NAMALWA (cell line): ENCODE measurements around the gene ELL.
"Not testable (repeated sequence)": the region's sequence is repeated elsewhere in the genome, so short reads cannot be mapped to it uniquely, and the experiment has no call there.

Experiments used
- DNase-seq: peaks from one replicate; pipeline ENCODE4 v3.0.0-alpha.2; 2015; ENCODE audit warnings: low spot score

Gene ELL

DNA sequence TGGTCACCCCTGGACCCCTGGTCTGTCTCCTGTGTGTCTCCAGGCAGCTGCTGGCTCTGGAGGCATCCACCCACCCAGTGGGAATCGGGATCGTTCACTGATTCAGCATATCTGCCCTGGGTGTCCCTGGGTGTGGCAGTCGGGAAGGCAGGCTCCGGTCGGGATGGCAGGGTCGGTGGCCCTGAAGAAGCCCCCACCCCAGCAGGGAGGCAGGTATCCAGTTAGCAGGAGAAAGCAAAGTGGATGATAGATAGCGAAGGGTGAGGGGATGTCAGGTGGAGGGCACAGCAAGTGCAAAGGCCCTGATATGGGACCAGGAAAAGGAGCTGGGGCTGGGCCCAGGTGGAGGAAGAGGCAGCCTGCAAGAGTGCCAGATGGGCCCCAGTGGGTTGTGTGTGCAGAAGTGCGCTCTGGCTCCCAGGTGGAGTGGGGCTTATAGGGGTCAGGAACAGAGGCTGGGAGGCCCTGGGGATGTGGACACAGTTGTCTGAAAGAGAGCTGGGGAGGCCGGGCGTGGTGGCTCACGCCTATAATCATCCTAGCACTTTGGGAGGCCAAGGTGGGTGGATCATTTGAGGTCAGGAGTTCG is 100.4 kb downstream of the ELL start:
- DNase-seq = no peak

DNA sequence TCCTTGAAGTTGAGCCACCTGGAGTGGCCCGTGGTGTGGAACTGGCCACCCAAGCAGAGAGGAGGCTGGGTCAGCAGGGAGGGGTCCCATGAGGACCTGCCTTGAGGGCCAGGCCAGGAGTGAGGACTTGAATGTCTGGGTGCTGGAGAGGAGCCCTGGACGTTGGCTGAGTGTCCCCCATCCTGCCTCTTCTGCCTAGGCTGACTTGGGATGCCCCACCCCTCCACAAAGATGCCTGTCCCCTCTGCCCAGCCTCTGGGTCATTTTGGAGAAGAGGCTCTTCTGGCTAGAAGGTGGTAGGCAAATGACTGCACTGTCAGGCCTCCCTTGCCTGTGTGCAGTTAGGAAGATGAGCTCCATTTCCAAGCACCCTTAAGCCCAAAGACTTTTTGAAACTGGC is 100.9 kb downstream of the ELL start:
- DNase-seq = no peak

DNA sequence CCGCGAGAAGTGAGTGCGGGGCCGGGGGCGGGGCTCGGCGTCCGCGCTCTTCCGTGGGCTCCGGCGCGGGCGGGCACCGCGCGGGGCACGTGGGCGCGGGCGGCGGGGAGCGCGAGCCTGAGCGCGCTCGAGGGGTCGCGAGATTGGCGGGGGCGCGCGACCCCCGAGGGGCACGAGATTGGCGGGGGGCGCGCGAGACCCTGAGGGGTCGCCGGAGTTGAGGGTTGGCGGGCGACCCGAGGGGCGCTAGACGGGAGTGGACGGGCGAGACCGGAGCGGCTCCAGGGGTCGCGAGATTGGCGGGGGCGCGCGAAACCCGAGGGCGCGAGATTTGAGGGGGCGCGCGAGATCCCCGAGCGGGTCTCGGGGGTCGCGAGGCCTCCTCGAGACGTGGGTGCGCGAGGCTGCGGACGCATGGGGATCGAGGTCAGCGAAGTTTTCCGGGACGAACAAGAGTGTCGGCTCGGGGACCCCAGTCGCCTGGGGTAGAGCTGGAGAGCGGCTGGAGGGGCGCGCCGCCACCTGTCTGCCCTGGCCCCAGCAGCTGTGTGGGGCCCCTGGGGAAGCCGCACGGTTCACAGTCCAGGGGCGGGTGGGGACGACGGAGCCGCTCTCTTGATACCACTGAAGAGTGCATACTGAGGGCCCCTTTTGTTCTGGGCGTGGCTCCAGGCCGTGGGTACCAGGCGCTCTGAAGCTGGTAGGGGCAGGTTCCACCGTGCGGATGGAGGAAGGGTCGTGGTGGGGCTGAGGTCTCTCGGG is 102.0 kb downstream of the ELL start:
- peak; percentile 83 for DNase-seq

DNA sequence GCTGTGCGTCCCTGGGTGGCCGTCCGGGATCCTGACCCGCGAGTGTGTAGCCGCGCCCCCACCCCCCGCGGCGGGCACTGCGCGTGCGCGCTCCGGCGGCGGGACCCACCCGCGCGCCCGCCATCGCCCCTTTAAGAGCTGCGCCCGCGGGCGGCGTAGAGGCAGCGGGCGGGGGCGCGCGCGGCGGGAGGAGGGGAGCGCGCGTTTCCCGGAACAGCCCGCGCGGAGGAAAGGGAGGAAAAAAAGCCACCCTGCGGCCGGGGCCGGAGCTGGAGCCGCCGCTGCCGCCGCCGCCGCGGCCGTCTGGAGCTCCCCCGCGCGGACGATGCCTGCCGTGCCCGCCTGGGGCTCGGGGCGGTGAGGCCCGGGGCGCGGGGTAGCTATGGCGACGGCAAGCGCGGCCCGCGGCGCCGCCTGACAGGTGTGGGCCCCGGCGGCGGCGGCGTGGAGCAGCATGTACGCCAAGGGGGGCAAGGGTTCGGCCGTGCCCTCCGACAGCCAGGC is 102.6 kb downstream of the ELL start, which contains the start of gene SSBP4:
SSBP4 (plus strand) TSS at position 204 of the 504 bp plus-strand sequence; CDS start at position 455, 251 bp downstream.
- peak; percentile 88 for DNase-seq

DNA sequence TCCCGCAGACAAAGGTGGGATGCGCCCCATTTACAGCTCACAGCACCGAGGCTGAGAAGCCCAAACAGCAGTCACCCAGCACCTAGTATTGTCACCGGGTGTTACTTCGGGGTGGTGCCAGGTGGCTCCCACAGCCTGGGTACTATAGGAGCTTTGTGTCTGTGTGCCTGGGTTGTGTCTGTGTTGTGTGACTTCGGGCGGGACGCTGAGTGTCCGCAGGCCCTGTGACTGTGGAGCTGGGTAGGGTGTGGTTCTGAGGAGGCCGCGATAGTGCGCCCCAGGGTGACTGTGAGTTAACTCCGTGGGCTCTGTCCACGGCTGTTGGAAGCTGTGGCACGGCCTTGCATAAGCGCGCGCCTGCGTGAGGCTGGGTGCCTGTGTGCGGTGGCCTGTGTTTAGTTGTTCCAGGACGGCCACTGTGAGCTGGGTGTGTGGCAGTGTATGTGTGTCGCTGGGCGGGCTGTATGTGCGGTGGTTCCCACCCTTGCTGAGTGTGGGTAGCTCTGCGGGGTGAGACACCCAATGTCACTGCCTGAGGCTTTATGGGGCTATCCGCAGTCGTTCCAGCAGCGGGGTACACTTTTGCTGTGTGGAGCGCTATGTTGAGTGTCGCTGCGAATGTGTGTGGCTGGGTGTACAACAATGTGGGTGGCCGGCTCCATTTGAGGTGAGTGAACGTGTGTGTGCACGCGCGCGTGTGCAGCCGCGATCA is 103.2 kb downstream of the ELL start:
- DNase-seq = no peak

DNA sequence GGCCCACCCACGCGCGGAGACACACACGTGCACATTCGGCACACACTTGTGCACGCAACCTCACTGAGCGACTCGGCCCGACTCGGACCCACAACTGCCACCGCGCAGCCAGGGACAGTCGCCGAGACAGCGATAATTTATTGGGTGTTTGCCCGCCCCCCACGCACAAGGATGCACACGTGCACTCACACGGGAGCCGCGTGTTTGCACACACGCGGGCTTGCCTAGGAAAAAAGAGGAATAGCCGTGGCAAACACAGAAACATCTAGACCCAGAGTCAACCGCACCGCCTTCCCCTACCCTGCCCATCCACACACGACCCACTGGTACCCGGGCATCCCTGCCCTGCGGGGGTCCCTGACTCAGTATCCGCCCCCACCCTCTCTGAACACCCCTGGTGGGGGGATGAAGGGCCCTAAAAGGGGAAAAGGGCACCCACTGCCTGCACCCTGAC is 103.8 kb downstream of the ELL start:
- no peak for DNase-seq

DNA sequence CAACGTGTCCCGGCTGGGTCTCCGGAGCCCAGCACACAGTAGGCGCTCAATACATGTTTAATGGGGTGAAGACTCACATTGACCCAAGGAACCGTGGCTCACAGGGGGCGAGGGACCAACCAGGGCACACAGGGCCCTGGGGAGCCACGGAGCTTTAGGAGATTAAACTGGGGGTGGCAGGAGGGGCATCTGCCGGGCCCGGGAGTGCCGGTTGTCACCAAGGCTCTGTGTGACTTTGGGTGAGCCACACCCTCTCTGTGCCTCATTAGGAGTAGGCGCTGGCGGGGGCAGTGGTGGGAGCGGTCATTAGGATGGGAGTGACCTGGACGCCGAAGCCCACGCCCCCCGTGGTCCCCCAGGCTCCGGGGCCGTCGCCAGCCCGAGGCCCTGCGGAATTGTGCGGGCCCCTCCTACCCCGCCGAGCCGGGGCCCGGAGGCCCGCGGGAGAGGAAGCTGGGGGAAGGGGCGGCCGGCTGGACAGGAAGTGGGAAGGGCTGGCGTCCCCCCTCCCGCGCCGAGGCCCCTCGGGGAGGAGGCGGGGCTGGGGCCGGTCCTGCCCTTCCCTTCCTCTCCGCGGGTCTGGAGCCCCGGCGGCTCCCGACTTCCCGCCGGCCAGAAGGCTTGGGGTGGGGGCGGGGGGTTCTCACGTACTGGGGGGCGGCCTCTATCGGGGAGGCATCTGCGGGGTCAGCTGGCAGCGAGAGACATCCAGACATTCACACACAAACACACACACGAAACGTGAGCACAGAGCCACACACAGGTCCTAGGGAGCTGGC is 104.4 kb downstream of the ELL start:
- DNase-seq = no peak

DNA sequence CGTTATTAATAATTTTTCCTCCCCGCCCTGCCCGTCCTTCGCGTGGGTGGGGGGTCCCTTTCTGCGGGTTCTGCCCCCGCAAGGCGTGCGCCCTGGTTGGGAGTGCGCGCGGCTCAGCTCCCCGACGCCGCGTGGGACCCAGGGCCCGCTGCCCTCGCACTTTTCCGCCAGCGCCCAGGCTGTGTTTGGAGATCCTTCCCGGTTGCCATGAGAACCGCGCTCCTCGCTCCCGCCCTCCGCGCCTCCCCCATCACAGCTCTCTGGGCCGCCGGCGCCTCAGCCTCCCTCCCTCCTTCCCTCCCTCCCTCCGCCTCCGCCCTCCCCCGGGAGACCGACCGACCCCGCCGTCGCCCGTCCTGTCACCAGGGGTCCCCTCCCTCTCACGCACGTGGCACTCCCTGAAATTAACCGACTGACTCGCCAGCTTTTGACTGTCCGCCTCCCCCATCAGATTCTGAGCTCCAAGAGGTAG is 105.1 kb downstream of the ELL start:
- no peak for DNase-seq

DNA sequence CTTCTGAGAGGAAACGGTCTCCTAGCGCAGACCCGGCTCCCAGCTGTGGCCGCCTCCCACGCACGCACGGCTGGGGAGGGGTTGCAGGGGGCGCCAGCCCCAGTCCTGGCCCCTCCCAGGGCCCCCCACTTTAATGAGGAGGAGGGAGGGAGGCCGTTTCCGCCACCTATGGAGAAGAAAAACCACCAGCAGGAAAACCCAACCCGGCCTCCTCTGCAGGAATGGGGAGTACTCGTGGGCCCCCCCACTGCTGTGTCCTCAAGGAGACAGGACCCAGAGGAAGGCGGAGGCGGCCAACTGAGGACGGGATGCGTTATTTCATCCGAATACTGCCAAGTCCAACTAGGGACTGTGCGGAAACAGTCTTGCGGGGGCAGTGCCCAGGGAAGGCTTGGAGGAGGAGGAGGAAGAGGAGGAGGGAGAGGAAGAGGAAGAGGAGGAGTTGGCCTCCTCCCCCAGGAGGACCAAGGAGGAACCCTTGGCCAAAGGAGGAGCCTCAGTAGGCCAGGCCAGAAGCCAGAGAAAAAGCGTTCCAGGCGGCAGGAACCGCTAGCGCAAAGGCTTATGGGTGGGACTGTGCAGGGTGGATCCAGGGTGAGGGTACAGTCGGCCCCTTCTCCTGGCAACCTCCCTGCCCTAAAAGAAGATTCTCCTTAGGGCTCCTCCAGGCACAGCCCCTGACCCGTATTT is 106.5 kb downstream of the ELL start:
- no peak for DNase-seq

DNA sequence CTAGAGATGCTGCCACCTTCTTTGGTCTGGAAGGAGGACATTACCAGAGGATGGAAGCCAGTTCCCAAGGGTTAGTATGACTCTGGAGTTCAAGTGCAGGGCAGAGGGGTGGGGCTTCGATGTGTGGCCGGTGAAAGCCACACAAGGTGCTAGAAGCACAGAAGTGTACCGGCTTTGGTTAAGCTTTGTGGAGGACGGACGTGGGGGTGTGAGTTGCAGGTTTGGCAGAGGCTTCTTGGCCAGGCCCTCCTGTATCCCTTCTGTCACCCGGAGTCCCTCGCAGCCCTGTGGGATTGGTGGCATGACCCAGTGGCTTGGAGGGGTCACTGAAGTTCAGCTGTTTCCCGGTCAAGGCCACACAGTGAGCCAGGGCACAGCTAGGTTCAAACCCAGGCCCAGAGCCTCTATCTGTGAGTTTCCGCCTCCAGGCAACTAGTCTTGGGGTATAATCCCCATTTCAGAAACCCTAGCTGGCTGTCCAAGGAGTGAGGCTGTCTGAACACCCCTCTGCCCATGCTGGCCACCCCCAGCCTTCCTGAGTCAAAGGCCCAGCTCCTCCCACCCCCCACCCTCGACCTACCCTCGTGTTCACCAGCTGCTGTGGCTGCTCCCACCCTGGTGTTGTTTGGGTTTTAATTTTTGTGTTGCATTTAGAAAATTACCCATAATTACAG is 107.2 kb downstream of the ELL start:
- DNase-seq = no peak

DNA sequence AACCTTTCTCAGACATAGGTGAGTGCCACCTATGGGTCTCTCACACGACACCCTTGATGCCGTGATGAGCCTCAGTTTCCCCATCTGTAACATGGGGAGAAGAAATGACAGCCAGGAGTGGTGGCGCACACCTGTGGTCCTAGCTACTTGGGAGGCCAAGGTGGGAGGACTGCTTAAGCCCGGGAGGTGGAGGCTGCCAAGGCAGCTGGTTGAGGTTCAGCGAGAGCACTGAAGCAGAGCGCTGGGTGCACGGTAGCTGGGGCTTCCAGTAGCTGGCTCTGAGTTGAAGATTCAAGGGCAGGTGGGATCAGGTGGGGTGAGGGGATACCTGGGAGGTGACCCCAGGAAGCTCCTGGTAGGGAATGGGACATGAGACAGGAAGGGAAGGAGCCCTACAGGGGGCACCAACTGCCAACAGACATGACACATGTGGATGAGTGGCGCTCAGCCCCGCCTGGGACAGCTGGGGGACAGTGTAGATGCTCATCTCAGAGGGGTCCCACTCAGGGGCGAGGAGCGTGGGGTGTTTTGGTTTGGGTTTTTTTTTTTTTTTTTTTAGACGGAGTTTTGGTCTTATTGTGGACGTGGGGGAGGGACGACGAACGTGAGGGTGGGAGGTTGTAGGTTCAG is 109.1 kb downstream of the ELL start:
- DNase-seq = no peak

DNA sequence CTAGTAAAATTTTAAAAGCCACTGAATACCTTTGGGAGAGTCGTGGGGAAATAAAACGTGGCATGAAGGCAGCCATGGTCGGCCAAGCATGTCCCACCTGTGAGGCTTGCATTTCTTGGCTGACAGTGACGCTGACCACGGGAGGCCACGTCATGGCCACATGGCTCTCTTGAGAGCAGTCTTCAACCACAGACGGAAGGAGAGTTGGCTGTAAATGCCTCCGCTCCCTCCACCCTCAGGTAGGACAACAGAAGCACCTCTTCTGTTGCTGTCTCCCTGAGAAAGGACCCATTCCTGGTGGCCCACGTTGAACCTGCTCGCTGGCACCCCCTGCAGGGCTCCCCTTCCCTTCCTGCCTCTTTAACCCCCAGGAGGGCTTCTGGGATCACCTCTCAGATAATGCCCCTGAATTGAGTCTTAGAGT is 113.8 kb downstream of the ELL start:
- peak; percentile 92 for DNase-seq

DNA sequence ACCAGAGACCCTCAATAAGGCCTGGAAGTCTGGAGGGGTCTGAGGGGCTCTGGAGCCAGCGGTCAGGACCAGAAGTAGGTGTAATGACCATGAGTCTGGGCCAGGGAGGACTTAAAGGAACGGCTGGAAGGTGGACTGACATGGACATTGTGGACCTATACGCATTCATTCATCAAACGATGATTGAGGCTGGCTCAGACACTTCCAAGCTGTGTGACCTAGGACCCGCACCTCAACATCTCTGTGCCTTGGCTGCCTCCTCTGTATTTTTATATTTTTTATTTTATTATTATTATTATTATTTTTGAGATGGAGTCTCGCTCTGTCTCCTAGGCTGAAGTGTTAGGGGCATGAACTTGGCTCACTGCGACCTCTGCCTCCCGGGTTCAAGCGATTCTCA is 115.1 kb downstream of the ELL start:
- DNase-seq = no peak

DNA sequence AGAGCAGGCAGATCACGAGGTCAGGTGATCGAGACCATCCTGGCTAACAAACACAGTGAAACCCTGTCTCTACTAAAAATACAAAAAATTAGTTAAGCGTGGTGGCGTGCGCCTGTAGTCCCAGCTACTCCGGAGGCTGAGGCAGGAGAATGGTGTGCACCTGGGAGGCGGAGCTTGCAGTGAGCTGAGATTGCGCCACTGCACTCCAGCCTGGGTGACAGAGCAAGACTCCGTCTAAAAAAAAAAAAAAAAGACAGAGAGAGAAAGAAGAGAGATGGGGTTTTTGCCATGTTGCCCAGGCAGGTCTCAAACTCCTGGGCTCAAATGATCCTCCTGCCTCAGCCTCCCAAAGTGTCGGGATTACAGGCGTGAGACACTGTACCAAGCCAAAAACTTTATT is 116.1 kb downstream of the ELL start:
- DNase-seq = not testable (repeated sequence)

DNA sequence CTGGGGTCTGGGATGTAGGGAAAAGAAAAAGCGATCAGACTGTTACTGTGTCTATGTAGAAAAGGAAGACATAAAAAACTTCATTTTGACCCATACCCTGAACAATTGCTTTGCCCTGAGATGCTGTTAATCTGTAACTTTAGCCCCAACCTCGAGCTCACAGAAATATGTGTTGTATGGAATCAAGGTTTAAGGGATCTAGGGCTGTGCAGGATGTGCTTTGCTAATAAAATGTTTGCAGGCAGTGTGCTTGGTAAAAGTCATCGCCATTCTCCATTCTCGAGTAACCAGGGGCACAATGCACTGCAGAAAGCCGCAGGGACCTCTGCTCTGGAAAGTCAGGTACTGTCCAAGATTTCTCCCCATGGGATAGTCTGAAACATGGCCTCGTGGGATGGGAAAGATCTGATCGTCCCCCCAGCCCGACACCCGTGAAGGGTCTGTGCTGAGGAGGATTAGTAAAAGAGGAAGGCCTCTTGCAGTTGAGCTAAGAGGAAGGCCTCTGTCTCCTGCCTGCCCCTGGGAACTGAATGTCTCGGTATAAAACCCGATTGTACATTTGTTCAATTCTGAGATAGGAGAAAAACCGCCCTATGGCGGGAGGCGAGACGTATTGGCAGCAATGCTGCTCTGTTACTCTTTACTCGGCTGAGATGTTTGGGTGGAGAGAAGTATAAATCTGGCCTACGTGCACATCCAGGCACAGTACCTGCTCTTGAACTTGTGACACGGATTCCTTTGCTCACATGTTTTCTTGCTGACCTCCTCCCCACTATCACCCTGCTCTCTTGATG is 119.2 kb downstream of the ELL start:
- DNase-seq = not testable (repeated sequence)

DNA sequence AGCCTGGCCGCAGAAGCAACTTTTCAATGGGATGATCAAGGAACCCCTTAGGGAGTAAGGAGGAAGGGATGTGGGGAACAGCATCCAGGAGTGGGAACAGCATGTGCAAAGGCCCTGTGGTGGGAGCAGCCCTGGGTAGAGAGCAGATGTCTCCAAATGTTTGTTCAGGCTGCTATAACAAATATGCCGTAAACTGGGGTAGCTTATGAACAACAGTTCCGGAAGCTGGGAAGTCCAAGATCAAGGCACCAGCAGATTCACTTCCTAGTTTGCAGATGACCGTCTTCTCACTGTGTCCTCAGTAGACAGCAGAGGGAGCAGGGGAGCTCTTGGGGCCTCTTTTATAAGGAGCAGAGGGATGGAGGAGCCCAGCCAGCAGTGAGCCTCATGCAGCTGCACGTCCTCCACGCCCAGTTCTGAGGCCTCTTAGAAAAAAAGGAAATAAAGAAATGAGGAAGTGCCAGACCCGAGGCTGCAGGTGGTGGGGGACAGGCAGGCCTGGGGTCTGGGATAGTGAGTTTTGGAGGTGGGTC is 120.2 kb downstream of the ELL start:
- DNase-seq = peak; percentile 98

DNA sequence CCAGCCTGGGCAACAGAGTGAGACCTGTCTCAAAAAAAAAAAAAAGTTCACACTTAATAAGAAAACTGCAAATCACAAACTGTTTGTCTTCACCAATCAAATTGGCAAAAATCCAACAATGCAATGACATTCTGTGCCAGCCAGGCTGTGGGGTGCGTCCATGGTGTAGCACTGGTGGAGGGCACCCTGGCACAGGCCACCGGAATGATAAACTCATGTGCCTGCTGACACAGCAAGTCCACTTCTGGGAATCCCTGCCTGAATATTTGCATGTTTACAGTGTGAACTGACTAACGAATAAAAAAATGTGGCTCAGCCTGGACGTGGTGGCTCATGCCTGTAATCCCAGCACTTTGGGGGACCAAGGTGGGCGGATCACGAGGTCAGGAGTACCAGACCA is 122.9 kb downstream of the ELL start:
- DNase-seq = no peak

DNA sequence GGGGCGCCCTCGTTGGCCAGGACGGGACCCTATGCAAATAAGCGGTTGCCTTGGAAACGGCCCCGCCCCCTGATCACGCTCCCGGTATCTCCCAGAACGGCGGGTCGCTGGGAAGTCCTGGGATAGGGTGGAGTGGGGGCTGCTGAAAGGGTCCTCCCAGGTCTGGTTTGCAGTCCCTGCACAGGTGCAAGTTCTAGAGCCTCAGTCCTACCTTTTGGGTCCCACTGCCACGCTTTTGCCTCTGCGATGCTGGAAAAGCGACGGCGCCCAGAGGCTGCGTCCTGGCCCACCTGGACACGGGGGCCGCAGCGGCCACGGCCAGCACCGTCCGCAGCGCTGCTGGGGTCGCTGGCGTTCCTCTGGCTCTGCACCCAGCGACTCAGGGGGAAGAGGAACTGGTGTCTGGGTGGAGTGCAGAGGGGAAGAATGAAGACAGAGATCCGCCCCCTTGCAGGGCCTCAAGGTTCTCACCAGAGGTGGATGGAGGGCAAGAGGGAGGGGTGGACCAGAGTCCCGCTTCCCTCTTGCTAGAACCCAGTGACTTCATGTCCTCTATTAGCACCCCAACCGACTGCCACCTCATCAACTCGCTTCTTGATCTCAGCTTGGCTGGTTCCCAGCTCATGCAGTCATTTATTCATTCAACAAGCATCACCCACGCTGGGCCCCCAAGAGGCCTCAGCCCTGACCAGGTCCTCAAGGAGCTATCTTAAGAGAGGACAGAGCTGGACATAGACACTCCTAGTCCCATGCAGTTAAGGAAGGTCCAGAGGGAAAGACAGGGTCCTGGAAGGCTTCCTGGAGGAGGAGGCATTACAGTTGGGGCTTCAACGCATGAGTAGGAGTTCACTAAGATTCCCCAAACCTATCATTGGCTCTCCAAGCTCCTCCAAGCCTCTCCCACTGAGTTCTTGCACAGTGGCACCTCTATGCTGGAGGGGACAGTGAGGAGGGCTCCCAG is 124.3 kb downstream of the ELL start, which contains the start of gene LRRC25:
LRRC25 (minus strand) TSS at position 381 of the 961 bp plus-strand sequence. CDS start 659 bp downstream, outside the sequence.
- DNase-seq = peak; percentile 74
